Measurements from ENCODE around the gene MANBA.
"Not testable (repeated sequence)": the region's sequence is repeated elsewhere in the genome, so short reads cannot be mapped to it uniquely, and the experiment has no call there.

The MANBA gene

DNA sequence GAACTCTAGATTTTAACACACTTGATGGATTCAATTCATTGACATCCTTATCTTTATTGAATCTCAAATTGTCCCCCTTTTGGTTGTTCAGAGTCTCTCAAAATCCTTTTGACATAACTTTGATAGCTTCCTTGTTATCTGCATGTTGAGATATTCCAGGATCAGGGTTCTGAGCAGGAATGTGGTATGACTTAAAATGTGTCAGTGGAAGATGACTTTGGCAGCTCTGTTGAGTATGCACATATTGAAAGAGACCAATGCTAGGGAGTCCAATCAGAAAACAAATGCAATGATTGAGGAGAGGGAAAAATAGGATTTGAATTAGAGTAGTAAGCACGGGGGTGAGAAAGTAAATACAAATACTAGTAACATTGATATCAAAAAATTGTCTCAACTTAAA lies 93.8 kb downstream of the MANBA start:
- no peak for DNase-seq

DNA sequence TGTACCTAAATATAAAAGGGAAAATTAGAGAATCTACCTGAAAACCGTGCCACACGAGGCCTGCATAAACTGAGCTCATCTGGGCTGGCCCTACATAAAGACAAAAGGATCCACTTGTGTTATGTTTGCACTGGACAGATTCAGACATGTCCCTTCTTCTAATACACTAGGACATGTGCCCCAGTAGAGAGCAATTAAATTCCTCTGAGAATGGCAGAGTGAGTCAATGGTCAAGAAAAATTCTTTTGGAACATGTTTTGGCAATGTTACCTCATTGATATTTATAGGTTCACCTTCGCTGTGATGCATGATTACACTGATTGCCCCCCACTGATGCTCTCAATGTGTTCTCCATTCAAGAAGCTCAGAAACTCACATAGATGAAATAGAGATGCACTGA lies 95.2 kb downstream of the MANBA start:
- DNase-seq, result no peak

DNA sequence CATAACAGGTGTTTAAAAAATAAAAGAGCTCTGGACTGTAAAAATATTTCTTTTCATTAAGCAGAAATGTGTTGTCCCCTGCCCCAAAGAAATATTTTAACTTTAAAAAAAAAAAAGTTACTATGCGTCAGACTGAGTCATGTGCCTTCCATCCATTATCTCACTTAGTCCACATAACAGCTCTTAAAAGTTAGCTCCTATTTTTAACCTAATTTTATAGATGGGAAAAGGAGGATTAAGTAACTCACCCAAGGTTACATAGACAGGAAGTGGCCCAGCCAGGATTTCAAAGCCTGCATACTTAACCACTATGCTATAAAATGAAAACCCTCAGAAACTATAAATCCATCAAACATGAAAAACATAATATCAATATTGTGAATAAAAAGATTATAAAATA lies 97.7 kb downstream of the MANBA start:
- peak; percentile 56 for DNase-seq

DNA sequence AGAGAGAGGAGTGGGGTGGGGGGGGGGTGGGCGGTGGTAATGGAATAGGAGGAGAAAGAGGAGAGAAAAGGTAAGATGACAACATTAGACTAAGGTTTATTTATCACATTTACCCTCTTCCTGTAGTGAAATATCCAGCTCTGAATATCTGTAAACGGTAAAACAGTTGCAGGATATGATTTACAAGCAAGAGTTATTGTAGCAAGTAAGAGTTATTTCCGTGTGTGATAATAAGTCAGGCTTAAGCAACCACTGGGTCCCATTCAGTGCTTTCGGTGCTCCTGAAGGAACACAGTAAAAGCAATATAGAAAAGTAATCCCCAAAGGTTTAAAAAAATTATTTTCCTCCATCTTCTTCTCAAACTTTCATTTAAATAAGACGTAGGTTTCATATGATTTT lies 103.6 kb downstream of the MANBA start:
- DNase-seq, result no peak

DNA sequence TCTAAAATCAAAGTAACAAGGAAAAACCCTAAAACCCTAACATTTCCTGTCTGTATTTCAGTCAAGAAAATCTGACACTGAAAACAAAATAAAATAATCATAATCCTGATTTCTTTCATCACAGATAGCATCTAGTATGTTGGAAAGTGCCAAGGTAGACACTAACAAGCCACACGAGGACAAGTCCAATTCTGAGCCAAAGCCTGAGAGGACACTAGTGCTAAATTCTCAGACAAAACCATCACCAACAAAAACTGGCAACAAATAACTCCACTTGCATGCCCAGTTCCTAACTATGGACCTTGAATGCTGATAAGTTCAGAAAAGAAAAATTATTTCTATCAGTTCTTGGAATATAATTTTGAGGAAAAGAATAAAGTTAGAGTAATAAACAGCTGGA lies 113.7 kb downstream of the MANBA start:
- DNase-seq, result no peak

DNA sequence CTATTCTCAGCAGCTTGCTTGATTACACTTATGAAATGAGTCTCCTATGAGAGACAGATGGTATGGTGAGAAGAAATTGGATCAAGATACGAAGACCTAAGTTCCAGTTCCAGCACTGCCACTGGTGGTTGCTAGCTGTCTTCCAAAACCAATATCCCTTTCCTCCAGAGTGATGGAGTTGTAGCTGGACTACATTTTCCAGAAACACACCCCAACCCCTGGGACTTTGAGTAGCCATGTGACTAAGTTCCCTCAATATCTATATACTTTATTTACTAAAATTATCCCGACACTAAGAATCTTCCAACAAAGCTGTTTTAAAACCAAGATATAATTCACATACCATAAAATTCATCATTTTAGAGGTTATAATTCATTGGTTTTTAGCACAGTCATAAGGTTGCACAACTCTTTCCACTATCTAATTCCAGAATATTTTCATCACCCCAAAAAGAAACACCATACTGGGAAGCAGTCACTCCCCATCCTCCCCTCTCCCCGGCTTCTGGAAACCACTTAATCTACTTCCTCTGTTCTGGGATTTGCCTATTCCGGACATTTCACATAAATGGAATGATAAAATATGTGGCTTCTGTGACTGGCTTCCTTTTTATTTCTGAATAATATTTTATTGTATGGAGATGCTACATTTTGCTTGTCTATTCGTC lies 118.0 kb downstream of the MANBA start:
- peak; percentile 63 for DNase-seq

DNA sequence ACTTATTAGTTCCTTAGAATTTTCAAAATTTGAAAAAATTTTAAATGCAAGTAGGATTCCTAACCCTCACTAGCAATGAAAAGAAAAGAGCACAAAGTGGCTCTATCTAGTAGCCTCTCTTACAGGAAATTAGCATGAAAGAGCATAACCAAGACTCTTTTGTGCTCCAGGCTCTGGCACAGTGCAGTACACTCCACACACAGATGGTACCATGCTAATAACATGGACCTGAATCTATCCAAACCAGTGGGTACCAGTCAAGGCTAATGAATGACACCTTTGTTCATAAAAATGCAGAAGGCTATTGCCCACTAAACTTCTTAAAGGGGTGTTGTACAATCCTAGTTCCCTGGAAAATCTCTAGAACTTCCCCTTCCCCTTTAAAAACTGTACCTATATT lies 119.0 kb downstream of the MANBA start:
- no peak for DNase-seq

DNA sequence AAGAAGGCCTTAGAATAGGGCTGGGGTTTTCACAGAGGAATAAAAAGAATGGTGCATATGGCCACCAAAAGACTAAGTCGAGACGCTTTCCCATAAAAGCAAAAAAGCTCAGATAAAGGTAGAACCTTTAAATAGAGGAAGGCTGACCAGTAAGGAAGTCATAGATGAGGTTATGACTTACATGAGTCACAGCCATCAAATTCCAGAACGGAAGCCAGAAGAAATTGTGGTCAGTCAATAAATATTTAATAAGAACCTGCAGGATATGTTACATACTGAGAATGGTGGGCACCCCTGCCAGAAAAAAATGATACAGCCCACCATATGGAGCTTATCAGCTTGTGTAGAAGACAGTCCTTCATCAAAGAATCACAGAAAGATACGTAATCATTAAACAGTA lies 120.1 kb downstream of the MANBA start:
- DNase-seq, result peak; percentile 47

DNA sequence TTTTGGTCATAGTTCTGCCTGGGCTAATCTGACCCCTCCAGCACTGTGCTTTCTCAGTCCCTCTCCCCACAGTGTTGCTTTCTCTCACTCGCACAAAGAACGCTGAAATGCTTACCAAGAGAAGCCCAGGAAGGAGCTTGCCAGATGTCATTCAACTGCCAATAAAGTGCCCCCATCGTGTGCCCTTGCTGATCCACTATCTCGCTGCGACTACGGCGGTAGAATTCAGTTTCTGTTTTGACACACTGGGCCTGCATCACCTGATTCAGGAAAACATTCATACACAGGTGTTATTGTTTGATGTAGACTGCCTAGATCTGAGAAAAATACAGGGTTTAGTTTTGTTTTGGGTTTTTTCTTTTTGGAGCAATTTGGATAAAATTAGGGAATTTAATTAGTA lies 121.2 kb downstream of the MANBA start:
- DNase-seq, result no peak

DNA sequence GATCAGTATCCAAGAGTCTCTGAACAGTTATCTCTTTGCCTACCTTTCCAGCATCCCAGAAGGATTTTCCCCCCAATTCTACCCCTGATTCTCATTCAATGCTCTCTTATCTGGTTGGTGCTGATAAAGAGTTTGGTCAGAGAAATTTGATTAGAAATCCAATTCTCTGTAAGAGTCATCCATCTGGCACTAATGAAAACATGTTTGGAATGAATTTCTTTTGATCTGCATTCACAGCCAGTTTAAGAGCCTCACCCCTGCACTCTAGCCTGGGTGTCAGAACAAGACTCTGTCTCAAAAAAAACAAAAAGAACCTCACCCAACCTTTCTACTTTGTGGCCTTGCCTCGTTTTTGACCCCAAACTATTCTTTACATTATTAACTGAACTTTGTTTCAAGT lies 122.1 kb downstream of the MANBA start:
- peak; percentile 53 for DNase-seq

DNA sequence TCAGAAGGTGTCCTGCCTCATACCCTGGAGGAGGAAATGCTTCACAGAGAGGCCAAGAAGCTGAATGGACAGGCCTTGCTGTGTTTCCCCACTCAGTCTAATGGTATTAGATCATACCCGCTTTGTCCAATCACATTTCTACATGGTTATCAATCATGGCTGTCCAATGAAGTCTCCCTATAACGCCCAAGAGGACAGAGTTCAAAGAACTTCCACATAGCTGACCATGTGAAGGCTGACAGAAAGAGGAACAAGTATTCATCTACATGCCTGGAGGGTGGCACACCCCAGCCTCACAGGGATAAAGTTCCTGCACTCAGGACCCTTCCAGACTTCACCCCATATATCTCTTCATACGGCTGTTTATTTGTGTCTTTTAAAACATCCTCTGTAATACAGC lies 123.4 kb downstream of the MANBA start:
- no peak for DNase-seq

DNA sequence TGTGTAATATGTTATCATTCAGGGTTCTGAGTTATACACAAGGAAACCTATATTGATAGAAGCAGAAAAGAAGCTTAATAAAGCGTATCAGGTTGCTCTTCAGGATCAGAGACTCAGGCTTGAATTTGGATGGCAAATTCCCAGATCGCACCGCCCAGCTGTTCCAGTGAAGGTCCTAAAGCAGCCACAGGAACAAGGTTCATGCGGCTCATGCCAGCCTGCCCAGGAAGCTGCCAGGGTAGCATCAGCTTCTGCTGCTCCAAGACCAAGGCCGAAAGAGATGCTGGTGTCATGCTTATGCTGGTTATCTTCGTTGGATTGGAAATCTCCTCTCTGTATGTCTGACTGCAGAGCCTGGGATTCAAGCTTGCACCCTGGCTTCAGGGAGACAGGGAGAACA lies 127.7 kb downstream of the MANBA start:
- DNase-seq, result no peak

DNA sequence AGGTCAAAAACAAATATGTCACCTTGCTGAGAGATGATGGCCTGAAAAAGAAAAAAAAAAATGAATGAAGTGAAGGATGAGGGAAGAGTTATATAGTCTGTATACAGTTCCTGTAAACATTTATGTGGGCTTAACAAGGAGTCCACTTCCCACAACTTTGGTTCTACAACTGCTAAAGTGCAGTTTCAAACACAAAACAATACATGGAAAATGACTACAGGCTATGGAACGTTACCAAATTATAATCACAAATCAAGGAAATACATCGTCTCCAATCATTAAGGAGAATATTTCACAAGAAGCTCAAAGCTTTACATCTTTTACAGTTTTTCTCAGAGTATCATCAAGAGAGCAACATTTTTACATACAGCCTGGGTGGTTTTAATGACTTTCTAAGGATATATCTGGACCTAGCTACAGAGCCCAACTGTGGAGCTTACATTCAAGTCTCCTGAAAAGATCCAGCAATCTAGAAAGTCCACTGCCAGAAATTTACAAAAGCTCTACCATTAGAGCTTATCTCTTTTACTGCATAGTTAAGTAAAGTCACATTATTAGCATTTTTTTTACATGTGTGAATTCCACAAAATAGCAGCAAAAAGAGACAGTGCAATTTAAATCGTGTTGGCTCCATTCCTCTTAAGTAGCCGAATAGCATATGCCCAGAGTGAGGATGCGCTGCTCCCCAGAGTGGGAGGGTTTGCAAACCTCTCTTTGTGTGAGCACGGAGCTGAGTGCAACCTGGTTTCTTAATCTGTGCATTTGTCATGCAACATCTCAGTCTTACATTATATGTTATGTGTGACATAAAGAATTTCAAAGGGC lies 128.3 kb downstream of the MANBA start:
- DNase-seq, result no peak

DNA sequence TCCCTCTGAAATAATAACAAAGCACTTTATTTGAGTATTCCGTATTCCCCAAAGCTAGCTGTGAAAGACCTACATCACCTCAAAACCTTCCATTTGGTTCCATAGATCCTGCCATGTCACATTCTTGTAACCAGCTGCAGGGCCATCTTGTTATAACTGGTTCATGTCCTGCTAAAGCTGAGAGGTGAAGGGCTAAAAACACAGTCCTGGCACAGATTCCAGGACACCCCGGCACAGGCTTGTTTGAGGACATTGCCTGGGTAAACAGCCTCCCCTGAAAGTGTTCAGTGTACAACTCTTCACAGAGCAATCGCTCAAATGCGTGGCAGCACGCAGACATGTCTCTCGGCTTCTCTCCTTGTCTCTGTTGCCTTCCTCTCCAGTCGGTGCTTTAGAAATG lies 129.2 kb downstream of the MANBA start:
- DNase-seq, result no peak

DNA sequence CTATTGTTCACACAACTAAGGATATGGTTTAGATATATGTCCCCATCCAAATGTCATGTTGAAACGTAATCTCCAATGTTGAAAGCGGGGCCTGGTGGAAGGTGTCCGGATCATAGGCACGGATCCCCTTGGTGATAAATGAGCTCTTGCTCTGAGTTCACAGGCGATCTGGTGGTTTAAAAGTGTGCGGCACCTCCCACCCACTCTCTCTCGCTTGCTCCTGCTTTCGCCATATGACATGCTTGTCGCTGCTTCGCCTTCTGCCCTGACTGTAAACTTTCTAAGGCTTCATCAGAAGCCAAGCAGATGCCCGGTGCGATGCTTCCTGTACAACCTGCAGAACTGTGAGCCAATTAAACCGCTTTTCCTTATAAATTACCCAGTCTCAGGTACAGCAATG lies 131.1 kb downstream of the MANBA start:
- no peak for DNase-seq

DNA sequence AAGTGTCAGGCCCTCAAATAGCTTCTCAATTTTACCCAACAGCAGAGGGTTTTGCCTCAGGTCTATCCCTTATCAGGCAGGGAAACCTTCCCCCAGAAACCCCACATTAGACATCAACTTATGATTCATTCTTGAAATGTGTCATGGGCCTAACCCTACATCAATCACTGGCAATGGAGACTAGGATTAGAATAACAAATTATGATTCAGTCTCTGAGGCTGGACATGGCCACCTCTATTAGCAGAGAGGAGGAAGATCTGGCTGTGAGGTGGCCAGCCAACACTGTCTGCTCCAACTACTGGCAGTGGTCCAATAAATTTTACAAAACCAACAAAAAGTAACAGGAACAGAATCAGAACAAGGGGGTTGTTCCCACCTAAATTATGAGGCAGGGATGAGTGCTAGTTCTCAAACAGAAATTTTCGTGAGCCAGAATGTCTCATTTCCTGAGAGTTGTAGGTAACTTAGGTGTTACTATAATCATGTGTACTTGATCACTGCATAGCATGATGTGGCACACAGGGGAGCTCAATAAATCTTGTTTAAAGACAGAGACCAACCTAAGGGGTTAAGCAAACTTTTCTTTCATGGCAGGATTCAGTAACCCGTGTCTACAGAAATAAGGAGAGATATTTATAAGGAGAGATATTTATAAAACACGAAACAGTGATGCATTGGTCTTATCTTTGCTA lies 132.8 kb downstream of the MANBA start:
- DNase-seq, result peak; percentile 88

DNA sequence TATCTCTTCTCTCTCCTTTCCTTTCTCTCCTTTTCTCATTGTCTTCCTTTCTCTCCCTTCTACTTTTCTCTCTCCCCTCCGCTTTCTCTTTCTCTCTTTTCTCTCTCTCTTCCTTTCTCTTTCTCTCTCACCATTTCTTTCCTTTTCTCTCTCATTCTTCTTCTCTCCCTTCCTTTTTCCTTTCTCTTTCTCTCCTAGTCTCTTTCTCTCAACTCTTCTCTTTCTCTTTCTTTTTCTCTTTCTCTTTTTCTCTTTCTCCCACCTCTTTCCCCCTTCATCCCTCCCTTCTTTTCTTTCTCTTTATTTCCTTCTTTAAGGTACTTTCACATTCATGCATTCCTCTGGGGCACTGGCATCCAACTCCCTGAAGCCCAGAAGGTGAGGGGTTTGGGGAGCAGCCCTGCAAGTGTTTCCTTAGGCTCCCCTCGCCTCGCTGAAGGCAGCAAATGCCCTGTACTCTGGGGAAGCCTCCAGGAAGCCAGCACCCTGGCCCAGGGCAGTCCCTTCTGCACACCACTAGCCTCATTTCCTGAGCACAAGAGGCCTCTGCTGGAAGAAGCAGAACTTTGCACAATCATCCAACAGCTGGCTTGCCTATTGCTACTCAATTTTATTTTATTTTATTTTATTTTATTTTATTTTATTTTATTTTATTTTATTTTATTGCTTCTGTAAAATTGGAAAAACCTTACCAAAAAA lies 135.4 kb downstream of the MANBA start:
- DNase-seq, result peak; percentile 38

DNA sequence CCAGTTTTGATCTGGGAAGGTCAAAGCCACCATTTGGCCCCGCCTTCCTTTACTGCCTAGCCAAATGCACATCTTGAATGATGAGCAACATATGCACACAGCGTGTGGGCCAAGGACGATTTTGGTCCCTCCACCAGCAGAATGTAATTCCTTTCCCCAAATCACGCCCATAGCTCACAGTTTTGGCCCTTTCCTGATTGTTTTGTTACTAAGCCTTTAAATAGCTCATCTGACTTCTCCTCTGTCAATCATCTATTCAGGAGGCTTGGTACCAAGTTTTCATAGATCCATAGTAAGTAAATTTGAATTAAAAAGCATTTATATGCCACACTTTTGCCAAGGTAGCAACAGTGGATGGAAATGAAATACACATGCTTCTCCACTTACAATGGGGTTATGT lies 136.3 kb downstream of the MANBA start:
- DNase-seq, result no peak

DNA sequence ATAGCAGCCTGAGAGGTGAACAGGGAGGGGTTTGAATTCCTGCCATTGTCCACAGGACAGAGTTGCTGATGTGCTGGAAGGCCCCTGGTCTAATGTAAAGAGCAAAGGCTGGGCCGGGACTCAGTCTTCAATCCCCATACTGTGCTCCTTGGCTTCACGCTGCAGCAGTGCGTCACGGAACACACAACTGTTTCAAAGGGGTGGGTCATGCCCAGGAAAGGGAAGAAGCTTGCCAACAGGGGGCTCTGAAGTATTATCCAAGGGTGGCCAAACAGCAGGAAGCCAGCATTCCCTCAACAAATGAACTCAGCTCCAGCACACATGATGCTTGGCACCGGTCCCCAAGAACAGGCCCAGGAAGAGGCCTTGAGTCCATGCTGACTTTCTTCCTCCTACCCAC lies 137.1 kb downstream of the MANBA start:
- DNase-seq, result peak; percentile 38

DNA sequence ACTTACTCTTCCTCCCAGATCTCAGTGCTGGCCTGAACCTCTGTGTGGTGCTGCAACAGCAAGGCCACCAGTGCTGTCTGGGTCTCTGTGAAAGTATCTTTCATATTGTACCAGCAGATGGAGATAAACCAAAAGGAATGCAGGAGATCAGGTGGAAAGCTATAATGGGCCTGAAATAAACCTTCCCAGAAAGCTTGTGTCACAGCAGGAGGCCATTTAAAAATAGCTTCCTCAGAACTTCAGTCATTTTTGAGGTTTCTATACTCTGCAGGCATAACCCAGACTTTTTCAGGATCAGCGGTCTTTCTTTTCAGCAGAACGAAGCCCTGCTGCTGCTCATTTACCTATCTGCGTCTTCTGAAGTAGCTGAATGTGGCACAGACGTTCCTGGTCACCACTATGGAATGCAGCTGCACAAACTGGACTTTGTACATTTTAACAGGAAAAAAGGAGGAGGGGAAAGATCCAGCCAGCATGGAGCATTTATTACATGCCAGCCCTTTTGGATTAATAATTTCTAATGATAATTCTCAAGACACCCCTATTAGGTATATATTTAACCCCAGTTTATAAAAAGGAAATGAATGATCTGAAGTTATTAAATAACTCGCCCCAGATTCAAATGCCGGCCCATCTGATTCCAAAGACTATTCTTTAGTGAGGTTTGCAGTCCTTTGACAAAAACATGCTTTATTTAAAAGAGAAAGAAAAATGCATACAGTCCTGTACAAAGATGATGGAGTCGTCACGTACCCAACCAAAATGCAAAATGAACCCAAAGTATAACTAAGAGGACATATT lies 139.9 kb downstream of the MANBA start:
- peak; percentile 50 for DNase-seq

DNA sequence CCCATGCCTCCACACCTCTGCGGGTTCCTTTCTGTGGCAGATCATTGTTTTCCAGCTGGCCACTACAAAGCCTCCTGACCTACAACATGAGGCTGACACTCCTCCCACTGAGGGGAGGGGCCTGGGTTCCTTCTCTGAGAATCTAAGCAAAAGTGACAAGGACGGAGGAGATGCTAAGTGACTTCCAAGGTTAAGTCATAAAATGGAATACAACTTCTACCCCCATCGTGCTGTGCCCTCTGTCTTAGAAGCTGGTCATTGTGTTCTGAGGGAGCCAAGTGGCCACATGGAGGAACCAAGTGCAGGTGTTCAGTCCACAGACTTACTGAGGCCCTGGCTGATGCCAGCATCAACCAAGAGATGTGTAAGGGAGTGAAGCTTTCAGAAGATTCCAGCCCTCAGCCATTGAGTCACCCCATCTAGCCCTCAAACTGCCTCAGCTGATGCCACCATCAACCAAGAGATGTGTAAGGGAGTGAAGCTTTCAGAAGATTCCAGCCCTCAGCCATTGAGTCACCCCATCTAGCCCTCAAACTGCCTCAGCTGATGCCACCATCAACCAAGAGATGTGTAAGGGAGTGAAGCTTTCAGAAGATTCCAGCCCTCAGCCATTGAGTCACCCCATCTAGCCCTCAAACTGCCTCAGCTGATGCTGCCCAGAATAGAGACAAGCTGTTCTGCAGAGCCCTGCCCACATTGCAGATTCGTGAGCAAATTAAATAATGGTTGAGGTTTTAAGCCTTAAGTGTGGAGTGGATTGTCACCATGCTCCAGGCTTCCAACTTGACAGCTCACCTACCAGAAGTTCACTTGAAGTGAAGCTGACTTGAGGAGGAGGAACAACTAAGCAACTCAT lies 140.8 kb downstream of the MANBA start:
- DNase-seq, result peak; percentile 37

DNA sequence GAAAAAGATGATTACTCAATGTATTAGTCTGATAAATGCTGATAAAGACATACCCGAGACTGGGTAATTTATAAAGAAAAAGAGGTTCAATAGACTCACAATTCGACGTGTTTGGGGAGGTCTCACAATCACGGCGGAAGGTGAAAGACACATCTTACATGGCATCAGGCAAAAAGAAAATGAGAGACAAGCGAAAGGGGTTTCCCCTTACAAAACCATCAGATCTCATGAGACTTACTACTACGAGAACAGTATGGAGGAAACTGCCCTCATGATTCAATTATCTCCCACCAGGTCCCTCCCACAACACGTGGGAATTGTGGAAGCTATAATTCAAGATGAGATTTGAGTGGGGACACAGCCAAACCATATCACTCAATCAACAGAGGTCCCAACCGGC lies 141.7 kb downstream of the MANBA start:
- DNase-seq, result not testable (repeated sequence)

All from NCI-H226 (cell line).